Adipose tissue (tissue), 3 donors: ENCODE results near the gene MC1R. TPM values are rescaled to one million over a fixed set of nuclear protein-coding genes. Genes with fewer than 3 reads are reported as not detected.
A peak's percentile ranks its signal among the peaks of the same experiment; 100 is the strongest.
"Not testable (repeated sequence)": the region's sequence is repeated elsewhere in the genome, so short reads cannot be mapped to it uniquely, and the experiment has no call there.

Experiments
- H3K27ac ChIP-seq: one replicate; pipeline ENCODE4 v1.5.1; 2013; ENCODE audit warnings: low read depth, low read length
- WGBS, 3 donors: extraction: QIAGEN DNeasy Blood & Tissue Kit; methylation state at CpG; one replicate each; pipeline ENCODE4 v1.1.7; 2013; 5-methylcytosine and 5-hydroxymethylcytosine counted together
- polyA plus RNA-seq, 3 donors: library from polyadenylated mRNA; stranded (reverse); fragments of 200-250 nt; gene quantifications; one replicate each; pipeline ENCODE4 v1.2.3, GENCODE V29; 2013
- donor health status: healthy with polysubstance abuse.
- donor health status: Bipolar disorder and iron deficiency.
- donor health status: healthy.

Gene MC1R
- polyA plus RNA-seq, 3 donors, result 2.3 to 2.7 (median 2.5) TPM

GRCh38 chr16:89910717-89911354, 7.8 kb upstream of the MC1R start:
- 92 to 97% (median 95%) methylated on average over 26 to 27 of the region's 27 CpGs for WGBS, 3 donors
- H3K27ac ChIP-seq, result no peak overlapping the region

- WGBS, 3 donors, result 93 to 97% (median 96%) methylated on average over 14 of the region's 14 CpGs
- no peak overlapping the region for H3K27ac ChIP-seq
Observed at GRCh38 chr16:89911375-89911774, 7.3 kb upstream of the MC1R start.

- no peak overlapping the region for H3K27ac ChIP-seq
- 84 to 88% (median 85%) methylated on average over 13 of the region's 13 CpGs for WGBS, 3 donors
Observed at GRCh38 chr16:89912143-89912542, 6.5 kb upstream of the MC1R start.

- 72 to 81% (median 73%) methylated on average over 14 of the region's 14 CpGs for WGBS, 3 donors
Observed at GRCh38 chr16:89912627-89913026, 6.0 kb upstream of the MC1R start.

GRCh38 chr16:89913408-89914387, 5.0 kb upstream of the MC1R start:
- 81 to 83% (median 81%) methylated on average over 30 of the region's 30 CpGs for WGBS, 3 donors
- H3K27ac ChIP-seq, result no peak overlapping the region

More at GRCh38 chr16:89912627-89913026, 6.0 kb upstream of the MC1R start:
- no peak overlapping the region for H3K27ac ChIP-seq

- 59 to 62% (median 60%) methylated on average over 11 of the region's 11 CpGs for WGBS, 3 donors
- not testable (repeated sequence) for H3K27ac ChIP-seq
Observed at GRCh38 chr16:89914642-89915285, 3.9 kb upstream of the MC1R start.

GRCh38 chr16:89915303-89916232, 3.1 kb upstream of the MC1R start:
- no peak overlapping the region for H3K27ac ChIP-seq
- WGBS, 3 donors, result 57 to 84% (median 75%) methylated on average over 40 of the region's 40 CpGs

GRCh38 chr16:89917773-89918452, 749 bp upstream of the MC1R start:
- no peak overlapping the region for H3K27ac ChIP-seq
- WGBS, 3 donors, result 0 to 2% (median 1%) methylated on average over 37 to 39 of the region's 39 CpGs

GRCh38 chr16:89919535-89920406, 1.1 kb downstream of the MC1R start:
- no peak overlapping the region for H3K27ac ChIP-seq
- 88 to 90% (median 90%) methylated on average over 52 of the region's 52 CpGs for WGBS, 3 donors

GRCh38 chr16:89920723-89921122, 2.1 kb downstream of the MC1R start:
- H3K27ac ChIP-seq, result no peak overlapping the region

GRCh38 chr16:89921131-89921701, 2.6 kb downstream of the MC1R start:
- no peak overlapping the region for H3K27ac ChIP-seq
- 25 to 45% (median 36%) methylated on average over 11 to 14 of the region's 14 CpGs for WGBS, 3 donors

More at GRCh38 chr16:89920723-89921122, 2.1 kb downstream of the MC1R start:
- WGBS, 3 donors, result 26 to 43% (median 35%) methylated on average over 6 of the region's 6 CpGs

GRCh38 chr16:89921702-89922476, 3.2 kb downstream of the MC1R start:
- 4 to 11% (median 4%) methylated on average over 22 of the region's 22 CpGs for WGBS, 3 donors
- no peak overlapping the region for H3K27ac ChIP-seq

GRCh38 chr16:89922477-89922883, 3.8 kb downstream of the MC1R start:
- 1 to 2% (median 1%) methylated on average over 26 to 31 of the region's 31 CpGs for WGBS, 3 donors
- peak overlapping the region; percentile 4 for H3K27ac ChIP-seq

- H3K27ac ChIP-seq, result peak within 1 kb of the TSS; percentile 4
- 1% methylated on average over 50 to 82 of the region's 88 CpGs for WGBS, 3 donors
Observed at GRCh38 chr16:89922884-89923639, 4.4 kb downstream of the MC1R start, which contains the start of gene TUBB3. TSS of gene TUBB3 (plus strand) at chr16:89923342. CDS start at chr16:89923402, 60 bp downstream.
